Measurements from ENCODE around the gene CSF2.

- TF ChIP-seq EP300 (IDR thresholded peaks at IDR 0.05; ENCODE audit: low read depth) (no peak), CTCF (IDR thresholded peaks at IDR 0.05) (no peak), POLR2A (IDR thresholded peaks at IDR 0.05) (no peak), POLR2AphosphoS5 (IDR thresholded peaks at IDR 0.05) (no peak)
Measured at GRCh38 chr5:132087176-132087575, 13.6 kb downstream of the CSF2 start.

Measured in transverse colon (tissue), 4 donors.